H1 (cell line): ENCODE data around the gene ZFAND3. TPM values are rescaled to one million over a fixed set of nuclear protein-coding genes. Genes with fewer than 3 reads are reported as not detected.

Source experiments
- CTCF ChIA-PET: fragments of 300-600 bp; sonication (Branson Sonifier 250); formaldehyde crosslinking; loops from one replicate; lab custom pipeline; 2021; ENCODE audit not compliant: partially characterized antibody; lab: Charles Lee
- POLR2A ChIA-PET: fragments of 300-600 bp; sonication (Branson Sonifier 250); formaldehyde crosslinking; loops from one replicate; lab custom pipeline; 2021; ENCODE audit warnings: inconsistent platforms; ENCODE audit not compliant: partially characterized antibody; lab: Charles Lee
- DNase-seq, 2 experiments: peaks; one replicate each; pipeline versions ENCODE4 v3.0.0 to v3.0.0-alpha.2; 2010 to 2022; ENCODE audit warnings: low spot score in 2 of 2, low read depth in 1 of 2, mixed read lengths in 1 of 2
- FAIRE-seq: peaks from 2 replicates; lab custom pipeline; 2011; peaks lifted over from hg19 to GRCh38; lab: Jason Lieb, UNC
- H2AFZ ChIP-seq: 2 replicates; pipeline ENCODE4 v1.8.1; 2012; ENCODE audit warnings: low read length, inconsistent platforms
- H2AK5ac ChIP-seq: 2 replicates; pipeline ENCODE4 v1.6.1; 2013; ENCODE audit warnings: low read depth, low read length
- H2BK120ac ChIP-seq: replicated peaks from 2 replicates; pipeline ENCODE3; 2013; ENCODE audit warnings: low read depth, low read length, inconsistent platforms
- H2BK12ac ChIP-seq: 2 replicates; pipeline ENCODE4 v1.6.1; 2013; ENCODE audit warnings: low read depth, low read length
- H2BK15ac ChIP-seq: 2 replicates; pipeline ENCODE4 v1.6.1; 2013; ENCODE audit warnings: low read length
- H2BK20ac ChIP-seq: 2 replicates; pipeline ENCODE4 v1.6.1; 2013; ENCODE audit warnings: low read length
- H2BK5ac ChIP-seq: 2 replicates; pipeline ENCODE4 v1.6.1; 2013; ENCODE audit warnings: low read depth, low read length
- H3K14ac ChIP-seq: 2 replicates; pipeline ENCODE4 v1.6.1; 2013; ENCODE audit warnings: inconsistent platforms; ENCODE audit not compliant: insufficient read length
- H3K18ac ChIP-seq: 2 replicates; pipeline ENCODE4 v1.6.1; 2013; ENCODE audit warnings: low read length; ENCODE audit errors: extremely low read depth
- H3K23ac ChIP-seq: 2 replicates; pipeline ENCODE4 v1.6.1; 2013; ENCODE audit warnings: inconsistent platforms; ENCODE audit not compliant: insufficient read length
- H3K23me2 ChIP-seq: 2 replicates; pipeline ENCODE4 v1.6.1; 2013; ENCODE audit warnings: low read depth, low read length
- H3K27ac ChIP-seq: 2 replicates; pipeline ENCODE4 v1.6.1; 2011; ENCODE audit warnings: low read depth, low read length, inconsistent platforms
- H3K27me3 ChIP-seq, 4 experiments: replicated peaks in 1 of 4; 1 replicate in 1 of 4; 2 replicates in 3 of 4; pipeline versions ENCODE4 v1.6.1 to v1.8.1; 2011 to 2013; ENCODE audit warnings: low read length in 3 of 4, mild to moderate bottlenecking in 3 of 4, inconsistent platforms in 2 of 4, mixed read lengths in 2 of 4, moderate library complexity in 1 of 4; ENCODE audit not compliant: control insufficient read depth in 3 of 4, insufficient read depth in 3 of 4; ENCODE audit errors: extremely low read depth in 1 of 4
- H3K36me3 ChIP-seq, 4 experiments: 2 replicates each; pipeline versions ENCODE4 v1.6.1 to v1.8.1; 2011 to 2013; ENCODE audit warnings: mild to moderate bottlenecking in 4 of 4, low read length in 3 of 4, moderate library complexity in 2 of 4, control low read depth in 1 of 4, inconsistent platforms in 1 of 4; ENCODE audit not compliant: insufficient read depth in 4 of 4, control insufficient read depth in 2 of 4
- H3K4ac ChIP-seq: replicated peaks from 2 replicates; pipeline ENCODE3; 2013; ENCODE audit warnings: low read length, low read depth, mixed read lengths, inconsistent platforms; ENCODE audit not compliant: insufficient read length
- H3K4me1 ChIP-seq, 4 experiments: replicated peaks in 1 of 4; 1 replicate in 1 of 4; 2 replicates in 3 of 4; pipeline versions ENCODE4 v1.6.1 to v1.8.1; 2011 to 2013; ENCODE audit warnings: low read length in 3 of 4, inconsistent platforms in 2 of 4, mixed read lengths in 1 of 4; ENCODE audit not compliant: insufficient read depth in 4 of 4, control insufficient read depth in 3 of 4
- H3K4me2 ChIP-seq, 2 experiments: 2 replicates each; pipeline versions ENCODE4 v1.6.1 to v1.8.1; 2011 to 2013; ENCODE audit warnings: low read depth in 2 of 2, low read length in 2 of 2, control low read depth in 1 of 2, inconsistent platforms in 1 of 2, mild to moderate bottlenecking in 1 of 2; ENCODE audit not compliant: insufficient read depth in 1 of 2
- H3K4me3 ChIP-seq, 4 experiments: fragments of 200-600, 300-600 bp in 1 of 4; sonication (generic), shearing (Covaris generic), sonication (Bioruptor Twin) in 1 of 4; 2 replicates each; pipeline versions ENCODE4 v1.5.1 to v1.8.1; 2011 to 2016; ENCODE audit warnings: low read length in 4 of 4, low read depth in 3 of 4, control low read depth in 2 of 4, inconsistent platforms in 2 of 4, mild to moderate bottlenecking in 2 of 4, mixed read lengths in 1 of 4, moderate library complexity in 1 of 4; ENCODE audit not compliant: insufficient read depth in 2 of 4; ENCODE audit errors: extremely low read depth in 1 of 4
- H3K56ac ChIP-seq: replicated peaks from 2 replicates; pipeline ENCODE3; 2013; ENCODE audit warnings: low read depth, mild to moderate bottlenecking, mixed read lengths, low read length, inconsistent platforms; ENCODE audit not compliant: insufficient read length
- H3K79me1 ChIP-seq: 2 replicates; pipeline ENCODE4 v1.6.1; 2013; ENCODE audit warnings: low read depth, low read length, control low read depth
- H3K79me2 ChIP-seq, 2 experiments: 2 replicates each; pipeline versions ENCODE4 v1.6.1 to v1.8.1; 2012 to 2013; ENCODE audit warnings: low read length in 2 of 2, mild to moderate bottlenecking in 2 of 2, inconsistent platforms in 1 of 2; ENCODE audit not compliant: insufficient read depth in 2 of 2, control insufficient read depth in 1 of 2
- H3K9ac ChIP-seq, 4 experiments: replicated peaks in 1 of 4; 1 replicate in 1 of 4; 2 replicates in 3 of 4; pipeline versions ENCODE4 v1.6.1 to v1.8.1; 2011 to 2013; ENCODE audit warnings: low read depth in 3 of 4, low read length in 3 of 4, control low read depth in 2 of 4, mild to moderate bottlenecking in 2 of 4, moderate library complexity in 2 of 4, inconsistent platforms in 1 of 4; ENCODE audit errors: extremely low read depth in 1 of 4
- H3K9me3 ChIP-seq, 2 experiments: 2 replicates each; pipeline versions ENCODE4 v1.6.1 to v1.8.1; 2012 to 2013; ENCODE audit warnings: mild to moderate bottlenecking in 2 of 2, moderate library complexity in 2 of 2, control low read depth in 1 of 2, inconsistent platforms in 1 of 2, low read depth in 1 of 2, low read length in 1 of 2, mixed read lengths in 1 of 2; ENCODE audit not compliant: insufficient read depth in 2 of 2
- H4K20me1 ChIP-seq, 2 experiments: replicated peaks in 1 of 2; 2 replicates each; pipeline versions ENCODE3 to v1.8.1; 2011 to 2013; ENCODE audit warnings: inconsistent platforms in 2 of 2, low read length in 2 of 2, mild to moderate bottlenecking in 1 of 2; ENCODE audit not compliant: insufficient read depth in 2 of 2, control insufficient read depth in 1 of 2
- H4K5ac ChIP-seq: 2 replicates; pipeline ENCODE4 v1.6.1; 2013; ENCODE audit warnings: low read length, low read depth, mixed read lengths, inconsistent platforms; ENCODE audit not compliant: insufficient read length
- H4K8ac ChIP-seq: 2 replicates; pipeline ENCODE4 v1.8.0; 2013; ENCODE audit warnings: mild to moderate bottlenecking, moderate library complexity, low read length, inconsistent platforms; ENCODE audit not compliant: insufficient read depth; ENCODE audit errors: extremely low read depth
- H4K91ac ChIP-seq: replicated peaks from 2 replicates; pipeline ENCODE3; 2013; ENCODE audit warnings: low read length, mixed read lengths, inconsistent platforms; ENCODE audit not compliant: insufficient read length
- BACH1 ChIP-seq: IDR thresholded peaks from 2 replicates; pipeline ENCODE4 v1.6.1; 2012; ENCODE audit warnings: low read length, improper control_type of control experiment
- BCL11A ChIP-seq, 2 experiments: IDR thresholded peaks; one replicate each; pipeline ENCODE4 v1.6.1; 2011; ENCODE audit warnings: low read depth in 2 of 2, low read length in 2 of 2, mild to moderate bottlenecking in 2 of 2
- CEBPB ChIP-seq: IDR thresholded peaks from 2 replicates; pipeline ENCODE4 v1.6.1; 2012; ENCODE audit warnings: low read depth, low read length
- CHD2 ChIP-seq: IDR thresholded peaks from 2 replicates; pipeline ENCODE4 v1.6.1; 2012; ENCODE audit warnings: low read length, improper control_type of control experiment
- HDAC6 ChIP-seq: IDR thresholded peaks from one replicate; pipeline ENCODE4 v1.7.1; 2012; ENCODE audit warnings: low read depth, mild to moderate bottlenecking, inconsistent platforms, low read length, moderate library complexity
- NRF1 ChIP-seq: IDR thresholded peaks from 2 replicates; pipeline ENCODE4 v1.6.1; 2011; ENCODE audit warnings: mild to moderate bottlenecking, low read depth, low read length, improper control_type of control experiment
- POLR2A ChIP-seq, 2 experiments: IDR thresholded peaks; 1 replicate in 1 of 2; 2 replicates in 1 of 2; pipeline ENCODE4 v1.6.1; 2011; ENCODE audit warnings: low read depth in 2 of 2, low read length in 2 of 2, mild to moderate bottlenecking in 2 of 2; ENCODE audit errors: control extremely low read depth in 1 of 2
- RNF2 ChIP-seq: fragments of 200-900, 300-1000 bp; sonication (generic); IDR thresholded peaks from 2 replicates; pipeline ENCODE4 v1.7.1; 2016; ENCODE audit warnings: borderline replicate concordance, low read depth, mild to moderate bottlenecking, antibody characterized with exemption, low read length; ENCODE audit not compliant: poor library complexity, severe bottlenecking; ENCODE audit errors: missing control alignments
- SIN3A ChIP-seq, 2 experiments: IDR thresholded peaks in 1 of 2; conservative IDR thresholded peaks in 1 of 2; 2 replicates each; pipeline ENCODE4 v1.6.1; 2011 to 2012; ENCODE audit warnings: low read length in 2 of 2, improper control_type of control experiment in 1 of 2, low read depth in 1 of 2, mild to moderate bottlenecking in 1 of 2
- SIX5 ChIP-seq: IDR thresholded peaks from 2 replicates; pipeline ENCODE4 v1.6.1; 2011; ENCODE audit warnings: mild to moderate bottlenecking, low read depth, low read length
- SP2 ChIP-seq: IDR thresholded peaks from 2 replicates; pipeline ENCODE4 v1.6.1; 2012; ENCODE audit warnings: mild to moderate bottlenecking, low read length, inconsistent platforms
- TAF1 ChIP-seq: IDR thresholded peaks from 2 replicates; pipeline ENCODE4 v1.6.1; 2011; ENCODE audit warnings: mild to moderate bottlenecking, low read depth, low read length
- TAF7 ChIP-seq: optimal IDR thresholded peaks from 2 replicates; pipeline ENCODE3; 2011; ENCODE audit warnings: low read depth, mild to moderate bottlenecking, inconsistent platforms, low read length, moderate library complexity, borderline replicate concordance
- TBP ChIP-seq: IDR thresholded peaks from 2 replicates; pipeline ENCODE4 v1.6.1; 2011; ENCODE audit warnings: low read depth, low read length, improper control_type of control experiment
- WGBS, 2 experiments: shearing (Covaris generic) in 1 of 2; methylation state at CpG; one replicate each; pipeline versions ENCODE4 v1.1.6 to v1.1.7; 2013 to 2015; ENCODE audit warnings: low lambda C conversion rate in 2 of 2, mixed read lengths in 2 of 2, inconsistent platforms in 1 of 2, low coverage in 1 of 2, missing lambda C conversion rate in 1 of 2; ENCODE audit not compliant: insufficient replicate concordance in 2 of 2, insufficient coverage in 1 of 2, insufficient read length in 1 of 2; ENCODE audit errors: extremely low coverage in 1 of 2, missing lambda C conversion rate in 1 of 2; 5-methylcytosine and 5-hydroxymethylcytosine counted together
- polyA plus RNA-seq, 7 experiments: library from polyadenylated mRNA; depleted of rRNA in 3 of 7; stranded (reverse) in 5 of 7; unstranded in 2 of 7; fragments of >200 nt in 5 of 7; fragments of 200-250 nt in 2 of 7; gene quantifications; 1 replicate in 5 of 7; 2 replicates in 1 of 7; 4 replicates in 1 of 7; pipeline versions ENCODE4 v1.2.1 to v1.2.3, GENCODE V29; 2011 to 2013; ENCODE audit warnings: missing spikeins in 2 of 7, mixed read lengths in 2 of 7
- total RNA-seq: library from RNA; stranded (reverse); fragmentation: NEBNext Ultra II Directional; extraction: Animal tissue kit (Norgen Biotek cat#: 25700); gene quantifications from 2 replicates; pipeline ENCODE4 v1.2.1, GENCODE V29; 2021
- TF ChIP-seq, protein P1 (sequence below): IDR thresholded peaks from 2 replicates; pipeline ENCODE4 v1.6.1; 2012; ENCODE audit warnings: inconsistent platforms

Gene ZFAND3
- total and polyA plus RNA-seq, 2 of the 8 experiments (the other 6 are each of a cell fraction or from before 2014, with no cell fraction given), result 13.0 to 51.3 TPM

DNA sequence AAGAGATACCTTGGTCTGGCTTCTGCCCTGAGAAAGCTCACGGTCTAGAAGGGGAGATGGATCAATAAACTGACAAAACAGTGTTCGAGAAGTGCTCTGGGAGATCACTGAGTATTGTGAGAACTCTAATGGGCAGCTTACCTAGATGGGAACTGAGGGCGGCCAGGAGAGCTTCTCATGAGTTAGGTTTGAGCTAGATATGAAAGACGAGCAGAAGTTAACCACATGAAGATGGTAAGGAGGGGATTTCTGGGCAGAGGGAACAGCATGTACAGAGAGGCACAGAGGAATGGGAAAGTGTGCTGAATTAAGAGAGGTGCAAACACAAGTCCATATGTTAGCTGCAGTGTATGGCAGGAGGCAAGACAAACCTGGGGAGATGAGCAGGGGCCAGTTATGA lies 11.9 kb downstream of the ZFAND3 start:
- H3K23ac ChIP-seq, result no peak overlapping the region
- no peak overlapping the region for H3K18ac ChIP-seq
- H3K4me2 ChIP-seq, result no peak overlapping the region
- H3K79me2 ChIP-seq, result peaks cover 5 to 95% of the 10 kb centered on the region in 2 experiments; a peak in 3 of 4 replicates
- H2BK15ac ChIP-seq, result no peak overlapping the region
- no peak overlapping the region for H3K14ac ChIP-seq
- DNase-seq, result no peak
- WGBS, 2 experiments, result 82% methylated on average over 4 of the region's 4 CpGs; no CpG with 5 or more reads in 1 of the 2 experiments
- no peaks in the 10 kb centered on the region for H3K27me3 ChIP-seq
- H2BK5ac ChIP-seq, result no peak overlapping the region
- ChIA-PET CTCF (no interaction called here), POLR2A (interaction anchor here (1.6 to 3.0 kb wide), 2 partner anchors 10 to 13 kb away, joined by 4 to 22 read pairs; partner anchors contain the start of gene ZFAND3)
- no peaks in the 10 kb centered on the region for H3K4me1 ChIP-seq
- no peak for FAIRE-seq
- H3K79me1 ChIP-seq, result peaks cover 7% of the 10 kb centered on the region
- H3K23me2 ChIP-seq, result no peaks in the 10 kb centered on the region
- no peak overlapping the region for H4K91ac ChIP-seq
- H3K27ac ChIP-seq, result no peak overlapping the region
- no peak overlapping the region for H4K8ac ChIP-seq
- peaks cover 4 to 7% of the 10 kb centered on the region in 2 experiments; a peak in 3 of 4 replicates for H3K9me3 ChIP-seq
- H2BK12ac ChIP-seq, result no peak overlapping the region
- H3K56ac ChIP-seq, result no peak overlapping the region
- no peak overlapping the region for H3K4ac ChIP-seq
- no peak overlapping the region for H2AFZ ChIP-seq
- peaks cover 4 to 8% of the 10 kb centered on the region in 2 experiments for H4K20me1 ChIP-seq
- peaks cover 0 to 3% (median 0%) of the 10 kb centered on the region in 4 experiments; a peak in 1 of 8 replicates for H3K36me3 ChIP-seq
- H4K5ac ChIP-seq, result no peak overlapping the region
- no peak overlapping the region for H2BK120ac ChIP-seq
- no peak overlapping the region for H3K4me3 ChIP-seq
- H2BK20ac ChIP-seq, result no peak overlapping the region
- H3K9ac ChIP-seq, result no peak overlapping the region
- no peak overlapping the region for H2AK5ac ChIP-seq
- no peak for TF ChIP-seq SIN3A (conservative IDR thresholded peaks at IDR 0.05 in 1 of 2, IDR thresholded peaks at IDR 0.05 in 1 of 2; ENCODE audit: low read depth in 1 of 2, low read length in 2 of 2)
- no peak for TF ChIP-seq SP2
- no peak for TF ChIP-seq CHD2
- TF ChIP-seq NRF1, result no peak
- no peak for TF ChIP-seq RNF2
- TF ChIP-seq POLR2A (IDR thresholded peaks at IDR 0.05; ENCODE audit: control extremely low read depth in 1 of 2, low read depth in 2 of 2, low read length in 2 of 2), result no peak
- TF ChIP-seq, protein P1, sequence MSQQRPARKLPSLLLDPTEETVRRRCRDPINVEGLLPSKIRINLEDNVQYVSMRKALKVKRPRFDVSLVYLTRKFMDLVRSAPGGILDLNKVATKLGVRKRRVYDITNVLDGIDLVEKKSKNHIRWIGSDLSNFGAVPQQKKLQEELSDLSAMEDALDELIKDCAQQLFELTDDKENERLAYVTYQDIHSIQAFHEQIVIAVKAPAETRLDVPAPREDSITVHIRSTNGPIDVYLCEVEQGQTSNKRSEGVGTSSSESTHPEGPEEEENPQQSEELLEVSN, result no peak
- no peak for TF ChIP-seq SIX5
- TF ChIP-seq CEBPB, result no peak
- TF ChIP-seq TAF7, result no peak
- TF ChIP-seq BACH1, result no peak
- no peak for TF ChIP-seq TBP
- TF ChIP-seq HDAC6, result no peak
- TF ChIP-seq BCL11A (IDR thresholded peaks at IDR 0.05; ENCODE audit: low read depth in 2 of 2, low read length in 2 of 2), result no peak
- TF ChIP-seq TAF1, result no peak
